Lower leg skin (tissue), 3 donors: ENCODE data around the gene MANEAL.

ENCODE experiments used
- POLR2A ChIP-seq, 2 donors: fragments of 450-650 bp; IDR thresholded peaks; one replicate each; pipeline ENCODE4 v1.6.1; 2016 to 2017; ENCODE audit warnings: antibody characterized with exemption in 2 of 2, mild to moderate bottlenecking in 1 of 2, moderate library complexity in 1 of 2
- TF ChIP-seq, protein P1 (sequence below), 3 donors: fragments of 450-650 bp; IDR thresholded peaks; one replicate each; pipeline ENCODE4 v1.5.1; 2016; ENCODE audit warnings: antibody characterized with exemption in 3 of 3, mild to moderate bottlenecking in 3 of 3, moderate library complexity in 2 of 3

DNA sequence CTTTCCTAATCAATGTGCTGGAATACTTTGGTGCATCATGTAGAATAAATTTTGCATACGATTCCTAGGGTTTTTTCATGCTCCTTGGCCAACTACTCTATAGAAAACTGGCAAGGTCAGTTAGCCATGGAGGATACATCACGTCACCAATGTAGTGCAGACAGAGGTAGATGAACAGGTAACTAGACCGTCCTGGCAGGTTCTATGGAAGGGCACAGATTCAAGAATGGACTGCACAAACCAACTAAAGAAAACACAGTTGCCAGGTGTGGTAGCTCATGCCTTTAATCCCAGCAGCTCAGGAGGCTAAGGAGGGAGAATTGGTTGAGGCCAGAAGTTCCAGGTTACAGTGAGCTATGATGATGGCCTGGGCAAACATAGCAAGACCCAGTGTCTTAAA is 55.8 kb downstream of the MANEAL start:
- TF ChIP-seq, protein P1, sequence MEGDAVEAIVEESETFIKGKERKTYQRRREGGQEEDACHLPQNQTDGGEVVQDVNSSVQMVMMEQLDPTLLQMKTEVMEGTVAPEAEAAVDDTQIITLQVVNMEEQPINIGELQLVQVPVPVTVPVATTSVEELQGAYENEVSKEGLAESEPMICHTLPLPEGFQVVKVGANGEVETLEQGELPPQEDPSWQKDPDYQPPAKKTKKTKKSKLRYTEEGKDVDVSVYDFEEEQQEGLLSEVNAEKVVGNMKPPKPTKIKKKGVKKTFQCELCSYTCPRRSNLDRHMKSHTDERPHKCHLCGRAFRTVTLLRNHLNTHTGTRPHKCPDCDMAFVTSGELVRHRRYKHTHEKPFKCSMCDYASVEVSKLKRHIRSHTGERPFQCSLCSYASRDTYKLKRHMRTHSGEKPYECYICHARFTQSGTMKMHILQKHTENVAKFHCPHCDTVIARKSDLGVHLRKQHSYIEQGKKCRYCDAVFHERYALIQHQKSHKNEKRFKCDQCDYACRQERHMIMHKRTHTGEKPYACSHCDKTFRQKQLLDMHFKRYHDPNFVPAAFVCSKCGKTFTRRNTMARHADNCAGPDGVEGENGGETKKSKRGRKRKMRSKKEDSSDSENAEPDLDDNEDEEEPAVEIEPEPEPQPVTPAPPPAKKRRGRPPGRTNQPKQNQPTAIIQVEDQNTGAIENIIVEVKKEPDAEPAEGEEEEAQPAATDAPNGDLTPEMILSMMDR (IDR thresholded peaks at IDR 0.05), result no peak
- TF ChIP-seq POLR2A (IDR thresholded peaks at IDR 0.05), result no peak
